GM23338 (cell line): Measurements from ENCODE around the gene CLPTM1L. TPM values are rescaled to one million over a fixed set of nuclear protein-coding genes. Genes with fewer than 3 reads are reported as not detected.

Source experiments
- ATAC-seq: fragments of 200-7000 bp; cut with Tn5 transposase; 3 replicates; pipeline ENCODE4 v1.9.1; 2020
- DNase-seq: peaks from one replicate; pipeline ENCODE4 v3.0.0-alpha.2; 2015; ENCODE audit warnings: low spot score
- H2AFZ ChIP-seq: fragments of 200-600 bp; sonication (generic); 2 replicates; pipeline ENCODE4 v1.8.0; 2016; ENCODE audit warnings: antibody characterized with exemption, mild to moderate bottlenecking, moderate library complexity
- H3F3A ChIP-seq: fragments of 200-600 bp; sonication (generic); replicated peaks from 2 replicates; pipeline ENCODE4 v1.8.0; 2017; ENCODE audit warnings: antibody characterized with exemption, mixed run types, low read depth
- H3K27ac ChIP-seq: fragments of 200-600 bp; sonication (generic); 2 replicates; pipeline ENCODE4 v1.6.1; 2016; ENCODE audit warnings: low read depth
- H3K27me3 ChIP-seq: fragments of 200-600 bp; sonication (generic); 2 replicates; pipeline ENCODE4 v1.8.0; 2016; ENCODE audit warnings: mild to moderate bottlenecking, mixed run types, moderate library complexity; ENCODE audit not compliant: insufficient read depth
- H3K36me3 ChIP-seq: fragments of 200-600 bp; sonication (generic); 2 replicates; pipeline ENCODE4 v1.8.0; 2016; ENCODE audit warnings: mild to moderate bottlenecking; ENCODE audit not compliant: insufficient read depth
- H3K4me1 ChIP-seq: fragments of 200-600 bp; sonication (generic); 2 replicates; pipeline ENCODE4 v1.8.0; 2016; ENCODE audit warnings: mild to moderate bottlenecking, moderate library complexity; ENCODE audit not compliant: insufficient read depth
- H3K4me2 ChIP-seq: fragments of 200-600 bp; sonication (generic); 2 replicates; pipeline ENCODE4 v1.7.1; 2017; ENCODE audit warnings: mixed run types
- H3K4me3 ChIP-seq: fragments of 200-600 bp; sonication (generic); 2 replicates; pipeline ENCODE4 v1.6.1; 2016; ENCODE audit warnings: mixed run types
- H3K79me2 ChIP-seq: fragments of 200-600 bp; sonication (generic); replicated peaks from 2 replicates; pipeline ENCODE4 v1.8.0; 2017; ENCODE audit warnings: mild to moderate bottlenecking; ENCODE audit not compliant: insufficient read depth
- H3K9me2 ChIP-seq: fragments of 200-600 bp; sonication (generic); 2 replicates; pipeline ENCODE4 v1.8.0; 2017; ENCODE audit not compliant: insufficient read depth
- H4K20me1 ChIP-seq: fragments of 200-600 bp; sonication (generic); replicated peaks from 2 replicates; pipeline ENCODE4 v1.8.0; 2017; ENCODE audit warnings: mild to moderate bottlenecking; ENCODE audit not compliant: insufficient read depth
- H3K27ac Mint-ChIP-seq: 2 replicates; pipeline ENCODE4 v1.8.0; 2020; ENCODE audit warnings: inconsistent platforms, mild to moderate bottlenecking, moderate library complexity, mixed read lengths
- H3K27me3 Mint-ChIP-seq: 3 replicates; pipeline ENCODE4 v1.8.0; 2022; ENCODE audit warnings: low read depth, mild to moderate bottlenecking, moderate library complexity, mixed read lengths, inconsistent platforms; ENCODE audit not compliant: insufficient read depth, poor library complexity
- H3K36me3 Mint-ChIP-seq: 3 replicates; pipeline ENCODE4 v1.8.0; 2021; ENCODE audit warnings: low read depth, mild to moderate bottlenecking, inconsistent platforms, moderate library complexity, mixed read lengths
- H3K4me1 Mint-ChIP-seq: 3 replicates; pipeline ENCODE4 v1.8.0; 2020; ENCODE audit warnings: mild to moderate bottlenecking, inconsistent platforms, mixed read lengths
- H3K4me3 Mint-ChIP-seq: 3 replicates; pipeline ENCODE4 v1.8.0; 2021; ENCODE audit warnings: moderate library complexity, mild to moderate bottlenecking, inconsistent platforms, mixed read lengths
- H3K9me3 Mint-ChIP-seq: 3 replicates; pipeline ENCODE4 v1.8.0; 2020; ENCODE audit warnings: moderate library complexity, mild to moderate bottlenecking, inconsistent platforms, mixed read lengths
- EZH2 ChIP-seq: fragments of 200-600 bp; sonication (generic); IDR thresholded peaks from one replicate; pipeline ENCODE4 v1.8.0; 2017; ENCODE audit warnings: antibody characterized with exemption, mild to moderate bottlenecking, low read depth; ENCODE audit not compliant: unreplicated experiment
- EZH2phosphoT487 ChIP-seq: fragments of 200-600 bp; sonication (generic); IDR thresholded peaks from one replicate; pipeline ENCODE4 v1.8.1; 2018; ENCODE audit warnings: antibody characterized with exemption; ENCODE audit not compliant: unreplicated experiment
- NANOG ChIP-seq: IDR thresholded peaks from 2 replicates; pipeline ENCODE4 v1.6.1; 2016; ENCODE audit warnings: antibody characterized with exemption, borderline replicate concordance
- REST ChIP-seq: IDR thresholded peaks from one replicate; pipeline ENCODE4 v1.6.1; 2018; ENCODE audit warnings: antibody characterized with exemption; ENCODE audit not compliant: unreplicated experiment
- STAT1 ChIP-seq: IDR thresholded peaks from one replicate; pipeline ENCODE4 v1.6.1; 2016; ENCODE audit warnings: antibody characterized with exemption; ENCODE audit not compliant: unreplicated experiment
- ZNF114 ChIP-seq: fragments of 250-450 bp; sonication (Bioruptor Pico); IDR thresholded peaks from 2 replicates; pipeline ENCODE4 v1.5.0; 2020; ENCODE audit warnings: mild to moderate bottlenecking, moderate library complexity
- ZNF462 ChIP-seq: fragments of 250-450 bp; sonication (Bioruptor Pico); IDR thresholded peaks from 2 replicates; pipeline ENCODE4 v1.5.0; 2020; ENCODE audit warnings: mild to moderate bottlenecking, moderate library complexity
- polyA plus RNA-seq: library from polyadenylated mRNA; unstranded; fragments of >200 nt; fragmentation: Nextera tagmentation; extraction: Ambion mirVana; gene quantifications from 2 replicates; pipeline ENCODE4 v1.2.1, GENCODE V29; 2016
- total RNA-seq: library from RNA; depleted of rRNA; stranded (reverse); fragments of >200 nt; shearing (Covaris generic); gene quantifications from 2 replicates; pipeline ENCODE4 v1.2.3, GENCODE V29; 2014
- TF ChIP-seq, protein P1 (sequence below), 2 experiments: fragments of 200-600 bp in 1 of 2; sonication (generic) in 1 of 2; conservative IDR thresholded peaks; 2 replicates each; pipeline versions ENCODE4 v1.5.1 to v1.6.1; 2016 to 2017; ENCODE audit warnings: antibody characterized with exemption in 2 of 2, low read depth in 2 of 2, mild to moderate bottlenecking in 2 of 2, moderate library complexity in 1 of 2

The CLPTM1L gene
- total and polyA plus RNA-seq, 2 experiments from 2014 or later, result 39.9 to 110 TPM

GRCh38 chr5:1390861-1391600 is 46.1 kb upstream of the CLPTM1L start:
- no peaks in the 10 kb centered on the region for H3F3A ChIP-seq
- H3K27ac ChIP-seq, result no peak overlapping the region
- TF ChIP-seq NANOG, result no peak
- TF ChIP-seq REST, result no peak
- TF ChIP-seq ZNF114, result no peak
- no peak for TF ChIP-seq EZH2
- no peak for TF ChIP-seq EZH2phosphoT487
- no peak for TF ChIP-seq STAT1
- TF ChIP-seq, protein P1, sequence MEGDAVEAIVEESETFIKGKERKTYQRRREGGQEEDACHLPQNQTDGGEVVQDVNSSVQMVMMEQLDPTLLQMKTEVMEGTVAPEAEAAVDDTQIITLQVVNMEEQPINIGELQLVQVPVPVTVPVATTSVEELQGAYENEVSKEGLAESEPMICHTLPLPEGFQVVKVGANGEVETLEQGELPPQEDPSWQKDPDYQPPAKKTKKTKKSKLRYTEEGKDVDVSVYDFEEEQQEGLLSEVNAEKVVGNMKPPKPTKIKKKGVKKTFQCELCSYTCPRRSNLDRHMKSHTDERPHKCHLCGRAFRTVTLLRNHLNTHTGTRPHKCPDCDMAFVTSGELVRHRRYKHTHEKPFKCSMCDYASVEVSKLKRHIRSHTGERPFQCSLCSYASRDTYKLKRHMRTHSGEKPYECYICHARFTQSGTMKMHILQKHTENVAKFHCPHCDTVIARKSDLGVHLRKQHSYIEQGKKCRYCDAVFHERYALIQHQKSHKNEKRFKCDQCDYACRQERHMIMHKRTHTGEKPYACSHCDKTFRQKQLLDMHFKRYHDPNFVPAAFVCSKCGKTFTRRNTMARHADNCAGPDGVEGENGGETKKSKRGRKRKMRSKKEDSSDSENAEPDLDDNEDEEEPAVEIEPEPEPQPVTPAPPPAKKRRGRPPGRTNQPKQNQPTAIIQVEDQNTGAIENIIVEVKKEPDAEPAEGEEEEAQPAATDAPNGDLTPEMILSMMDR (conservative IDR thresholded peaks at IDR 0.05; ENCODE audit: low read depth in 2 of 2), result no peak
- no peak for TF ChIP-seq ZNF462 (CRISPR knock-in tag)
- Mint-ChIP-seq H3K9me3 (no peaks in the 10 kb centered on the region), H3K4me3 (no peak overlapping the region), H3K27me3 (peaks cover 20% of the 10 kb centered on the region), H3K27ac (no peak overlapping the region), H3K36me3 (no peaks in the 10 kb centered on the region), H3K4me1 (peaks cover 8% of the 10 kb centered on the region)
- no peaks in the 10 kb centered on the region for H3K79me2 ChIP-seq
- no peaks in the 10 kb centered on the region for H3K9me2 ChIP-seq
- H3K4me3 ChIP-seq, result no peak overlapping the region
- H3K4me1 ChIP-seq, result no peaks in the 10 kb centered on the region
- no peak for ATAC-seq
- no peak overlapping the region for H3K4me2 ChIP-seq
- H2AFZ ChIP-seq, result no peak overlapping the region
- no peak for DNase-seq
- peaks cover 18% of the 10 kb centered on the region; the same call in 1 of the 2 replicates for H3K27me3 ChIP-seq
- no peaks in the 10 kb centered on the region for H3K36me3 ChIP-seq
- H4K20me1 ChIP-seq, result no peaks in the 10 kb centered on the region
